Measurements from ENCODE around the gene LIPG. TPM values are rescaled to one million over a fixed set of nuclear protein-coding genes. Genes with fewer than 3 reads are reported as not detected.

The LIPG gene
- polyA plus RNA-seq, 3 donors: 43.9 to 69.5 (median 52.1) TPM

DNA sequence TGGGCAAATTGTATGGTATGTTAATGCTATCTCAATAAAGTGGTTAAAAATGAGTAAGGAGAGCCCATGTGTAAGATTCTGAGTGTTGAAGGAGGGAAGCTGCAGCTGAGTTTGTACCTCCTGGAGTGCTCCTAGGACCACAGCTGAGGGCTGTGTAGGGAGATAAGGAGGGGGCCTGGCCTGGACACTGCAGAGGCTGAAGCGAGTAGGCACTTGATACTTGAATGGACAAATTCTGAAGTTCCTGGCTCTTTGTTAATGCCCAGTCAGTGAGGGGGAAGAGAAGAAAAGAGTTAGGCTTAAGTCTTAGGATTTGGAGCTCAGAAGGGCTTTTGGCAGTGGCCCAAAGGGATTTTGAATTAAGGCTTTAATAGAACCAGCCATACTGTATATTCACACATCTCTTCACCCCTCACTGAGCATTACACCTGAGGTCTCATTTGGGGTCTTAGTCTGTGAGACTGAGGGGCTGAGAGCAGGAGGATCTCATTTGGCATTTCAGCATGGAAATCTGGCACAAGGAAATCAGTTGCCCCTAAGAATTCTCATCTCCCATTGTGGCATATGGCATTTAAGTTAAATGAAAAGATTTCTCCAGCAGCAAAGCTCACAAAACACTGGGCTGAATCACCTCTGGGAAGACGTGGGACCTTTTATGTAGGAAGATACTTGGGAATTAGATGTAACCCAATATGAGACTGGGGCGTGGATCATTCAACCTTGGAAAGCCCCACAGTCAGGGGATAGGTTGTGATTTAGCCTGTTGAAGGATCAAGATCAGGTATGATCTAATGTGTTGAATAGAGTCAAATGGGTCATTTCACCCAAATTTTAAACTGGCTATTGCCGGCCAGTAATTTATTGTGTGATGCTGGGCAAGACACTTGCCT, 46.8 kb downstream of the LIPG start:
- no peak for DNase-seq

DNA sequence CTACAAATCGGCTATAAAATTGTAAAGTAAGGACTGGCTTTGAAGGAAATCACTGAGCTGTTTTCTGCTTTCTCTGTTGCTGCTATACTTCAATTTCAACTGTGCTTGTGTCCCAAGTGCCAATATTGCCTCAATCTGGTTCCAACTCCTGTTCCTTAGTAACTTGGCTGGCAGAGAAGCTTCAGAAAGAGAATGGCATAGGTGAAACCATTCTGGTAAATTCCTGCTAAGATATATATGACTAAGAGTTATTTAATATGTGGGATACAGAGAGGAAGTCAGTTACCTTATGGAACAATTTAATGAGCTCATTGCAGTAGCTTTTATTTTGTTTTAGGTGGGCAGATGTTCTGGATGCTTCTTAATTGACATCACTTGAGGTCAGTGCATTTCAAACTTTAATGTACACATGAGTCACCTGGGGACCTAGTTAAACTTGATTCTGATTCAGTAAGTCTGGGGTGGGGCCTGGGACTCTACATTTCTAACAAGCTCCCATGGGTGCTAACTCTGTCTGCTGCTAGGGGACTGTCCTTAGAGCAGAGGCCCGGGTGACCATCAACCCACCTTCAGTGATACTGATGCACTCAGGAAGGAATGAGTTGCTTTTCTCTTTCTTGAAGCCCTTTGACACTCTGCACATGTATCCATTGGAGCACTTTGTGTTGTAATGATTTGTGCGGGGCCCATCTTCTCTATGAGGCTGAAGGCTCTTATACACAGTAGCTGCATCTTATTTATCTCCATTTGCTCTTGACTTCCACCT, 47.6 kb downstream of the LIPG start:
- no peak for DNase-seq

DNA sequence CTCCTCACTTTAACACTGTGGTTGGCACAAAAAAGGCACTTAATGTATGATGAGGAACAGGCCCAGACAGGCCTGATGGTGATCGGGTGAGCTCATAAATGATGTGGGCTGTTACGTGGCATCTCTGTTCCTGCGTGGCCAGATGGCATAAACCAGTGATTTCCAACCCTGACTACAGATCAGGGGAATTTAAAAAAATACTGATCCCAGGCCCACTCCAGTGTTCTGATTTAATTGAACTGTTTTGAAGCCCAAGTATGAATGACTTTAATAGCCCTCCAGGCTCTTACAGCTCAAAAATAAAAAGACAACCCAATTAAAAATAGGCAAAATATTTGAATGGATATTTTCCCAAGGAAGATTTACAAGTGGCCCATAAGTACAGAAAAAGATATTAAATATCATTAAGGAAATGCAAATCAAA, 48.2 kb downstream of the LIPG start:
- no peak for DNase-seq

DNA sequence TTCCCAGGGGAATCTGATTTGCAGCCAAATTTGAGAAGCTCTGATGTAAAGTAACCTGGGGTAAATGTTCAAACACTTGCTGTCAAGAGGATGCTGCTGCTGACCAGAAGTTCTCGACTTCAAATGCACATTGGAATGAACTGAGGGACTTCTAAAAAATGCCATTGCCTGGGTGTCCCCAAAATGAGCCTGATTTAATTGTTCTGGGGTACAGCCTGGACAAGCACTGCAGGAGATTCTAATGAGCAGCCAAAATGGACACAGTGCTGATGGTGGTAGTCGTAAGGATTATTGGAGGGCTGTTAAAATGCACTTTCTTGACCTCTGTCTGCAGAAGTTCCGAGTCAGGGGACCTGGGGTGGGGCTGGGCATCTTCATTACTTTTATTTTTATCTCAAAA, 49.5 kb downstream of the LIPG start:
- no peak for DNase-seq

DNA sequence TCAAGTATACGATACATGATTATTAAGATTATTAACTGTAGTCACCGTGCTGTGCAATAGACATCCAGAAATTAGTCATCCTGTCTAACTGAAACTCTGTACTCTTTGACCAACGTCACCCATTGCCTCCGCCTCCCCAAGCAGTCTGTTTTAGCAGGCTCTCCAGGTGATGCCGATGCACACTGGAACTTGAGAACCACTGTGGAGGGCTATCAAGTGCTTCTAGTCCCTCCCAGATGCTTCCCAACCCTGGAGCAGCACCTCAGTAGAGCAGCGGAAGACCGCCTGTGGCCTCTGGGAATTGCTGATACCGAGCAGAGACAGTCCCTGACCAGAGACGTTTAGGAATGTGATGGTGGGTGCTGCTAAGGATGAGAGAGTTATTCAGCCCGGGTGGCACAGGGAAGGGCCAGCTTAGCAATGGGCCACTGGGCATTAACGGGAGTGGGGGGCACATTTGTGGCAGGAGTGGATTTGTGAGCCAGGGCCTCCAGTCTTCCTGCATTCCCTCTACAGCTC, 50.7 kb downstream of the LIPG start:
- DNase-seq: no peak

DNA sequence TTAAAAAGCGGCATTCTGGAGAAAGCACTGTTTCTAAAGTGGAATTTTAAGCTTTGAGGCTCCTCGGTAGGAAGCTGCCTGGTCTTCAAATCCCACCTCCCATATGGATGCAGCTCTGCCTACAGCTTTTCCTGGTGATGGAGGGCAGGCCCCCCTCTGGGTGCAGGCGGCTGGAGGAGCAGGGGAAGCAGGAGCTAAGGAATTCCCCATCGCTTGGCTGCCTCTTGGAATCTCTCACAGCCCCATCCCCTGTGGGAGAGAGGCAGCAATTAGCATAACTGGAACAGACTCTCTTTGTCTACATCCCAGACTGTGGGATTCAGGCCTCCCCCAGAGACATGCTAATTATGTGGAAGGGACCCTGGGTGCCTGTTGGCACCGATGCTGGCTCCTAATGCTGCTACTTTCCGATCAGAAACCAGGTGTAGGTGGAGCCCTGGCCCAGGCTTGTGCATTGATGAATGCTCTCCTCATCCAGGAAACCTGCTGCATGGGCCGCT, 51.3 kb downstream of the LIPG start:
- DNase-seq: peak; percentile 82

DNA sequence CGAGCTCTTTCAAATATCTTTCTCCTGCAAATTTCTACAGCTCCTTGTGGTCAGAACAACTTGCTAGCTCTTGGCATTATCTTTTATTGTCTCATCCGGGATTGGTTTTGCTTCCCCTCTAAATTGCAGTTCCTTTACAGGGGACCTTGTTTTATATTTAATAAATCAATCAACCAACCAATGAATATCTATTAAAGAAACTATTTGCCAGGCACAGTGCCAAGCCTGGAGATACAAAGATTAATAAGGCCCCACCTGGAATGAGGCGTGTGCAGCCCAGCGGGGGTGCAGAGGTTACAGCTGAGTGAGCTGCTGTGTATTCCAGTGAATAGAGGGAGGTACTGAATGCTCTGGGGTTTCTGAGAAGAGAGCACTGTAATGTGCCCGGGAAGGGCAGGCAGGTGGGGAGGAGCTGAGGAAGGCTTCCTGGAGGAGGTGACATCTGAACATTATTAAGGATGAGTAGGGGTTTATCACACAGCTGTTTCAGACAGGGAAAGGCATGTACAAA, 51.8 kb downstream of the LIPG start:
- DNase-seq: peak; percentile 39

DNA sequence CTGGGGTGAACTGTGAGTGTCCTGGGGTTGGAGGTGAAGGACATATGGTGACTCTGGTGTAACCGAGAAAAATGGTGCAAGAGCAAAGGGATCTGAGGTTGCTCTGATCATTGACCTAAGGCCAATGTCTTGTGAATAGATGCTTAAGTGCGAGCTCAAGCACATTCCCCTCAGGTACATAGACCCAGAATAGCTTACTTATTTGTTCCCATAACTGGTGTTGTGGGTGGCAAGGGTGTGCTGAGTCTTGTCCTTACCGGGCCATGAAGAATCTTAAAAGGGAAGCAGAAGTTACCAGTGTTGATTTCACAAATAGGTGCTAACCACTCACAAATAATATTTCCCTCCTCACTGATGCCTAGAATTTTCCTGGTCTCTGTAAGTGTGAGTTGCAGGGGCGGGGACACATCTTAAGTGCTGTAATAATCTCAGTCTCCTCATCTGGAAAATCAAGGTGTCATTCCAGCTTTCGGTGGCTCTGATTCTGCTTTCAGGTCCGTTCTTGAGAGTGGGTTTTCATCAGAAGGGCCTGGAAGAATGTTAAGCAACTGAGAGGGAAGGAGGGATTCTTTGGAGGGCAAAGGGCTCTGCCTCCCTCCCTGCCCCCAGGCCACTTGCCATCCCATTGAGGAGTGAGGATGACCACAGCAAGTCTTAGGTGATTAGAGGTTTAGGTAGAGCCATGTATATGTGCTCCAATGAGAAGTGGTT, 54.9 kb downstream of the LIPG start:
- no peak for DNase-seq

DNA sequence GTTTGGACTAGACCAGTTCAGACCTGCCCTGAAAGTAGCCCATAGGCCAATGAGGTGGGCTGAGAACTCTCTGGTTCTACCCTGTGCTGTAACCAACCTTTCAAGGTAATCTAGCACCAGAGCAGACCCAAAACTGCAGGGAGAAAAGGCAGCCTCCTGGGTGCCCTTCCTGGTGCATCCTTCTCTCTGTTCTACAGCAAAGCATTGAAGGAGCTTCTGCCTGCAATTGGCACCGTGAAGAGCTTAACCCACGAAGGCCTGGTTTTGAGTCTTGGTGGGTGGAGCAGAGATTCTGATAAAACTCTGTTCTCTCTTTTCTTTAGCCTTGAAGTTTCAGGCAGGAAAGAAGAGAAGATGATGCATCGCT, 55.5 kb downstream of the LIPG start:
- no peak for DNase-seq

DNA sequence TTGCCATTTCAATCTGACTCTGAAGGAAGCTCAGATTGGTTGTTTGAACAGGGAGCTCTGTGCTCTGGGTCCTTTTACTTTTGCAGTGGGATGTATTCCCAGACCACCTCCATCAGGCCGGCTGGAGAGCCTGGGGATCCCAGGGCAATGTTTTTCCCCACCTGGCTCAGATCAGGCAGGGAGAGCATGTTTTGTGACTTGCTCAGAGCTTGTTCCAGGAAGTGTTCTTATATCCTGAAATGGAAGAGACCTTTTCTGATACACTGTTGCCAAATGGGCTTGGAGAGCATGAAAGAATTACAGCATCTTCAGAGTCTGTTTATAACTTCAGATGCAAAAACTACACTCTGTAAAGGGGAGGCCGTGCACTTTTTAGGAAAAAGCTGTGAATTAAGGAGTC, 56.0 kb downstream of the LIPG start:
- DNase-seq: no peak

DNA sequence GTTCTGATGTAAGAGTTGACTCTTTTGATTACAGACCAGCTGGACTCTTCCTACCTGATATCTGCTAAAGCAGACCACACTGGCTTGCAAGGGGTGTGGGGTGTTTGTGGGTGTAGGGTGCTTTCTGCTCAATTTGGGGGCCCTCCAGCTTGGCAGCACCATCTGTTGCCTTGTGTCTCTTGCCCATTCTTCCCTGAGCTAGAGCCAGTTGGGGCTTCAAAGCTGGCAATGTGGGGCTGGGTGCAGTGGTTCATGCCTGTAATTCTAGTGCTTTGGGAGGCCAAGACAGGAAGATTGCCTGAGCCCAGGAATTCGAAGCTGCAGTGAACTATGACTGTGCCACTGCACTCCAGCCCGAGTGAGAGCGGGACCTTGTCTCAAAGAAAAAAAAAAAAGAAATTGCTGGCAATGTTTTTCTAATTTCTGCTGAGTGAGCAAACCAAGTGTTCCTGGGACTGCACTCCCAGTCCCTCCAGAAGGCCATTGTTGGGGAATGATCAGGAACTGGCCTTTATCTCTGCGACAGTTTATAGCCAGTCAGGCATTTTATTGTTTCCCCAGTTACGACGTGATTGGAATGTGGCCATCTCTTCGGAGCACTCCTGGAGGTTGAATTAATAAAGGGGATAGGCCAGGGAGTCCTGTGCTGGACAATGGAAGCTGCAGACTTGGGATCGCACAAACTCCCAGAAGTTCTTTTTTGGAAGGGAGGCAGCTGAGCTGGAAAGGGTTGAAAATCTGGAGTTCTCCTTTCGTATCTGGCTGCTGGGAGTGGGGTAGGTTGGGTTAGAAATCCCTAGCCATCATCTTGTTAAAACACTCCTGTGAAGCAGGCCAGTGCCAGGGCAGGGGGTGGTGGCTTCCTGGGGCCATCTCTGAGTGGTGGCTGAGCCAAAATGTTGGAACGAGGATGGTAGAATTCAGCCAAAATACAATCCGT, 57.2 kb downstream of the LIPG start:
- peak; percentile 50 for DNase-seq

DNA sequence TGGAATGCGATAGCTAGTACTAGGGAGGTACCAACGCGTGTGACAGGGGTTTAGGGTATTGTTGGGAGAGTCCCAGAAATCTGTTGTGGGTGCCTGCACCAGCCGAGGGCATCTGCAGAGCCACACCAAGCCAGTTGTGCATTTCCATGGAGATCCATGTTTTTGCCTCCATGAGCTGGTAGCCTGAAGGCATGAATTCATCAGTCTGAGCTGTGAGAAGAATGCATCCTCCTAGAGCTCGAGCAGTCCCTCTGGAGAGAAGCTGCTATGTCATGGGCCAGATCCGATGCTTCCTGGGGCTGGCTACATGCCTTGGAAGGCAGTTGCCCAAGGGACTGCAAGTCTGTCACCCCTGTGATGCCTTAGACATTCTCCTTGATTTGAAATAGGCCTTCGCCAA, 57.9 kb downstream of the LIPG start:
- DNase-seq: no peak

DNA sequence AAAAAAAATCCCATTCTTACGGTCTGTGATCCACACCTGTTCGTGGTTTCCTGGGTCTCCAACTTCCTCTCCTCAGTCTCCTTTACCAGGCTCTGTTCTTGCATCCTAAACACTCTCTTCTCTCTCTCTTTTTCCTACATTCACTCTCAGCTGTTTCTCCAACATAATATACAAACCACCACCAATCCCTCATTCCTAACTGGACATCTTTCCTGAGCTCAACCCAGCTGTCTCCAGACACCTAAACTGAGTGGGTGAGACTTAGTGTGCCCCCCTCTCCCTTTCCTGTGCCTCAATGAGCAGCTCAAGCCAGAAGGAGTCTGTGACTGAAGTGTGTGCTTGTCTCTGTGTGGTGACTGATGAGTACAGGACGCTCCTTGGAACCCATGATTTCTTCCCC, 59.4 kb downstream of the LIPG start:
- DNase-seq: no peak

DNA sequence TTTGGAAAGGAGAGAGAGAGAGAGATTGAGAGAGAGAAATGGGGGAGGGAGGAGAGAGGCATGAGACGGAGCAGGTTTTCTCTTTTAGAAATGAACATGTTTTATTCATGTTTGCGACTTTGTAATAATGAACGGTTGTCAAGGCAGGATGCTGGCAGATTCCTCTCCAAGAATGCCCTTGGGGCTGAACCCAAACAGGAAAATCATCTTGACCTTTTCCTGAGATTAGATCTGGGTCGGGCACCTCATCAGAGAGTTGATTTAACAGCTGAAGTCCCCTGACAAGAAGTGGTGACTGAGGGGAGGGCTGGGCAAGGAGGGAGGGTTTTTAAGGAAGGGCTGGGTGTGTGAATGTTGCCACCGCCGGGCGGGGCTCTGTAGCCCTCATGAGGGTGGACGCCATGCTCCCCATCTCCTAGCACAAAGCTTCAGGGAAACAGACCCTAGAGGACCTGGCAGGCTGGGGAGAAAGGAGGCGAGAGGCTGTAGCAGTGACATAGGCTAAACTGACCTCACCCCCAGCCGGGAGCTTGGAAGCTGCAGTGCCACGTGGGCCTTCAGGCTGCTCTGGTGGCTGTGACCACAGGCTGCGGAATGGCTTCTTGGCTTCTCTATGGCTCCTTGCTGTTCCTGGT, 60.0 kb downstream of the LIPG start:
- DNase-seq: no peak

DNA sequence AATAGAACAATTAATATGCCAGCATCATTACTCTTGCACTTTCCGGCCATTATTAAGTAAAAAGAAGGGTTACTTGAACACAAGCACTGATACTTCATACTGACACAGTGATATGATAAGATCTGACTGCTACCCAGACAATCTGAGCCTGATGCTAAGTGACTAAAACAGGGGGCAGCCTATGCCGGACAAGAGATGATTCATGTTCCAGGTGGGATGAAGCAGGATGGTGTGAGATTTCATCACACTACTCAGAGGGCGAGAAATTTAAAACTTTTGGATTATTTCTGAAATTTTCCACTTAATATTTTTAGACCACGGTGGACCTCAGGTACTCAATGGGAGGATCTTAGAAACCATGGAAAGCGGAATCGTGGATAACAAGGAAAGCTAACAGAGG, 61.7 kb downstream of the LIPG start:
- DNase-seq: no peak

DNA sequence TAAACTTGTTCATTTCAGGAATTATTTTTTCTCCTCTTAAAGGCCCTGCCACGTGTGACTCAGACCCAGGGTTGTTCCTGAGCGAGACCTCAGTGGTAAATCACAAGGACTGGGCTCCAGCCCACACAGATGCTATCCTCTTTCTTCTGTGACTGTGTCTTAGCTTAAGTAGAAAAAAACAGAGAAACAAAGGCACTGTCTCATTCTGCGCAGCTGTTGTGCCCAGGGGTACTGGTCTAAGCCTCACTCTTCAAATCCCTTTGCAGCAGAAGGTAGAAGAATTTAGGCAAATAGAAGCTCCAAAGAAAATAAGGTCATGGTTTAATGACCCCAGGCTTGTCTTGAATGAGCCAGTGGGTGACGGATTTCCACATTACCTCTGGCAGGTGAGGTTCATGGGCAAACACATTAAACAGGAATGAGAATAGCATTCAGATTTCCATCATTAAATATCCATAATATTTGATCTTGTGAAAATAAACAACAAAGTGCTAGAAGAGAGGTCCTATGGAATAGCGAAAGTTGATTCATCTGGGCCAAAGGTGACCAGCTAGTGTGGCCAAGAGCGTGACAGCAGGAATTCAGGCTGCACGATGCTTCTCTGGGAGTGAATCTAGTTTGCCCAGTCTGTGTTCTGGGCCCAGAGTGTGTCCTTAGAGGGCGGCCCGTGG, 63.3 kb downstream of the LIPG start:
- no peak for DNase-seq

DNA sequence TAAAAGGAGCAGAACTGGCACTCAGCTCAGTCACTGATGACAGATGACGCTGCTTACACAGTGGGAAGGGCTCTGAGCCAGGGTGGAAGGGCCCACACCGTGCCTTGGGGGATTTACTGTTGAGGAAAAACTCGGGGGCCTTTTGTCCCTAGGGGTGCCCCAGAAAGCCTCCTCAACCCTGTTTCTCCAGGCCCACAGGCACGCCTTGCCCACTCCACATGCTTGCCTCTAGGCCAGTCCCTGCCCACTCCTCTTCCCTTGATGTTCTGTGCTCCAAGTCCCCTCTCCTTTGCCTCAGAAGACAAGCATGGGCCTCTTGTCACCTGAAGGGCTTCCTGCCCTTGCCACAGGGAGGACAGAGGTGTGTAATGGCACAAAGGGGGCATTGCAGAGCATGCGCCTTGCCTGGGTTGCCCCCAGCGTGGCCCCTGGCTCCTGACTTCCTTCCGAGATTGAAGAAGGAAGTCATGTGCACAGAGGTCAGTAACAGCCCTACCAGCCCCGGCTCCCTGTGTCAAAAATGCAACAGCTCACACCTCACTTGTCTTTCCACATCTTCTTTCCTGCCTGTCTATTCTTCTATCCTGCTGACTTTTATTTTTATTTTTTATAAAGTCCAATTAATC, 65.1 kb downstream of the LIPG start:
- no peak for DNase-seq

DNA sequence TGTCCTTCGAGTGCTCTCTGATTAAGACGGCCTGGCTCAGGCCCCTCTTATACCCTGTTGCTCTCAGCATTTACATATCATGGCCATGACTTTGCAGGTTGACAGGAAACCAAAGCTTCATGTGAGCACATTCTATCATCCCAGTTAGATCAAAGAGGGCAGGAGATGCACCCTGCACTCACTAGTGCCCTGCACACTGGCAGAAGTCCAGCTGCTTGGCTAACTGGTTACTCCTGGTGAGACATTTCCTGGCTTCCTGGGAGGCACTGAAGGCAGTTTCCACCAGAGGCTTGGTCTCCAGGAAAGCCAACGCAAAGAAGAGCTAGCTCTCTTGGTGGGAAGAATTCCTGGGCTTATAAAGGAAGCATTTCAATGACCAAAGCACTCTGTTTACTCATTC, 66.3 kb downstream of the LIPG start:
- no peak for DNase-seq
